ENCODE results near the gene MYBPHL. TPM values are rescaled to one million over a fixed set of nuclear protein-coding genes. Genes with fewer than 3 reads are reported as not detected.

Gene MYBPHL
- total RNA-seq, 1 experiment from 2014 or later = not detected

- no TSS peak for BruUV-seq (replicated peaks)
- Histone ChIP-seq H3K4me3 (ENCODE audit: low read length) (peak overlapping the region; percentile 54; the same call in 1 of the 2 replicates), H3K79me2 (ENCODE audit: low read length) (no peaks in the 10 kb centered on the region), H3F3A (ENCODE audit: low read length, unreplicated experiment) (peaks cover 10% of the 10 kb centered on the region), H3K36me3 (ENCODE audit: low read depth, low read length) (no peaks in the 10 kb centered on the region), H3K9ac (ENCODE audit: low read length) (peak overlapping the region; percentile 81), H3K4me1 (ENCODE audit: insufficient read depth, low read length) (peaks cover 55% of the 10 kb centered on the region), H3K9me2 (replicated peaks; ENCODE audit: low read length) (no peaks in the 10 kb centered on the region), H3K27me3 (ENCODE audit: low read length) (no peaks in the 10 kb centered on the region), H3K4me2 (ENCODE audit: low read length) (peak overlapping the region; percentile 80), H3K27ac (ENCODE audit: low read length) (peak overlapping the region; percentile 95), H3K9me3 (ENCODE audit: low read length) (no peaks in the 10 kb centered on the region), H4K20me1 (ENCODE audit: low read length) (no peaks in the 10 kb centered on the region), H2AFZ (ENCODE audit: low read length) (no peak overlapping the region)
- DNase-seq (no peak), ATAC-seq (no peak)
- ChIA-PET CTCF (interaction anchor here (0.7 kb wide), 1 partner anchor 153 kb away, joined by 3 read pairs; no protein-coding TSS in a partner anchor), POLR2A (ENCODE audit: unreplicated experiment) (no interaction called here)
- intact Hi-C loops (cut with micrococcal nuclease) = loop anchor here (1.0 kb wide), 1 partner anchor 10 kb away; no protein-coding TSS in a partner anchor
- TF ChIP-seq EZH2 (IDR thresholded peaks at IDR 0.05; ENCODE audit: low read length, unreplicated experiment) = no peak
- TF ChIP-seq, protein P1, sequence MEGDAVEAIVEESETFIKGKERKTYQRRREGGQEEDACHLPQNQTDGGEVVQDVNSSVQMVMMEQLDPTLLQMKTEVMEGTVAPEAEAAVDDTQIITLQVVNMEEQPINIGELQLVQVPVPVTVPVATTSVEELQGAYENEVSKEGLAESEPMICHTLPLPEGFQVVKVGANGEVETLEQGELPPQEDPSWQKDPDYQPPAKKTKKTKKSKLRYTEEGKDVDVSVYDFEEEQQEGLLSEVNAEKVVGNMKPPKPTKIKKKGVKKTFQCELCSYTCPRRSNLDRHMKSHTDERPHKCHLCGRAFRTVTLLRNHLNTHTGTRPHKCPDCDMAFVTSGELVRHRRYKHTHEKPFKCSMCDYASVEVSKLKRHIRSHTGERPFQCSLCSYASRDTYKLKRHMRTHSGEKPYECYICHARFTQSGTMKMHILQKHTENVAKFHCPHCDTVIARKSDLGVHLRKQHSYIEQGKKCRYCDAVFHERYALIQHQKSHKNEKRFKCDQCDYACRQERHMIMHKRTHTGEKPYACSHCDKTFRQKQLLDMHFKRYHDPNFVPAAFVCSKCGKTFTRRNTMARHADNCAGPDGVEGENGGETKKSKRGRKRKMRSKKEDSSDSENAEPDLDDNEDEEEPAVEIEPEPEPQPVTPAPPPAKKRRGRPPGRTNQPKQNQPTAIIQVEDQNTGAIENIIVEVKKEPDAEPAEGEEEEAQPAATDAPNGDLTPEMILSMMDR (conservative IDR thresholded peaks at IDR 0.05; ENCODE audit: low read depth, low read length) = no peak
- no peak for TF ChIP-seq EZH2phosphoT487 (IDR thresholded peaks at IDR 0.05; ENCODE audit: borderline replicate concordance, low read length)
These were observed 33.1 kb downstream of the MYBPHL start for GRCh38 chr1:109273570-109274288.

- no peak for TF ChIP-seq EZH2phosphoT487 (IDR thresholded peaks at IDR 0.05; ENCODE audit: borderline replicate concordance, low read length)
- no peak for TF ChIP-seq EZH2 (IDR thresholded peaks at IDR 0.05; ENCODE audit: low read length, unreplicated experiment)
- TF ChIP-seq, protein P1 (conservative IDR thresholded peaks at IDR 0.05; ENCODE audit: low read depth, low read length) = no peak
- no TSS peak for BruUV-seq (replicated peaks)
- CTCF ChIA-PET = interaction anchor here (0.7 kb wide), 1 partner anchor 152 kb away, joined by 3 read pairs; no protein-coding TSS in a partner anchor
These were observed 33.8 kb downstream of the MYBPHL start for GRCh38 chr1:109272831-109273547.

More at GRCh38 chr1:109272831-109273547, 33.8 kb downstream of the MYBPHL start:
- POLR2A ChIA-PET (ENCODE audit: unreplicated experiment) = no interaction called here
- H3K9me2 ChIP-seq (replicated peaks; ENCODE audit: low read length) = no peaks in the 10 kb centered on the region
- H3K4me2 ChIP-seq (ENCODE audit: low read length) = peak overlapping the region; percentile 8; the same call in 1 of the 2 replicates
- peaks cover 10% of the 10 kb centered on the region for H3F3A ChIP-seq (ENCODE audit: low read length, unreplicated experiment)
- no peaks in the 10 kb centered on the region for H3K9me3 ChIP-seq (ENCODE audit: low read length)
- no peaks in the 10 kb centered on the region for H3K27me3 ChIP-seq (ENCODE audit: low read length)
- intact Hi-C loops (cut with micrococcal nuclease) = no loop called here
- H3K9ac ChIP-seq (ENCODE audit: low read length) = no peak overlapping the region
- peak; percentile 47 for DNase-seq
- H2AFZ ChIP-seq (ENCODE audit: low read length) = no peak overlapping the region
- no peaks in the 10 kb centered on the region for H4K20me1 ChIP-seq (ENCODE audit: low read length)
- peaks cover 52% of the 10 kb centered on the region for H3K4me1 ChIP-seq (ENCODE audit: insufficient read depth, low read length)
- peak overlapping the region; percentile 18; the same call in 1 of the 2 replicates for H3K27ac ChIP-seq (ENCODE audit: low read length)
- ATAC-seq = no peak
- no peaks in the 10 kb centered on the region for H3K79me2 ChIP-seq (ENCODE audit: low read length)
- no peak overlapping the region for H3K4me3 ChIP-seq (ENCODE audit: low read length)
- no peaks in the 10 kb centered on the region for H3K36me3 ChIP-seq (ENCODE audit: low read depth, low read length)

All from PC-3 (cell line).